KOPT-K1 (cell line): ENCODE measurements around the gene PANX2.
"Not testable (repeated sequence)": the region's sequence is repeated elsewhere in the genome, so short reads cannot be mapped to it uniquely, and the experiment has no call there.

Experiments
- H3K27ac ChIP-seq: fragments of 200-600 bp; sonication (generic); 2 replicates; pipeline ENCODE4 v1.5.1; 2016; ENCODE audit warnings: antibody characterized with exemption, mild to moderate bottlenecking, low read depth, low read length; ENCODE audit not compliant: poor library complexity, severe bottlenecking
- H3K36me3 ChIP-seq: fragments of 200-600 bp; sonication (generic); 2 replicates; pipeline ENCODE4 v1.5.1; 2017; ENCODE audit warnings: antibody characterized with exemption, mild to moderate bottlenecking, low read length, moderate library complexity; ENCODE audit not compliant: insufficient read depth
- H3K9me3 ChIP-seq: fragments of 200-600 bp; sonication (generic); 2 replicates; pipeline ENCODE4 v1.5.1; 2017; ENCODE audit warnings: antibody characterized with exemption, low read length, mild to moderate bottlenecking; ENCODE audit not compliant: insufficient read depth, poor library complexity, severe bottlenecking

Gene PANX2

DNA sequence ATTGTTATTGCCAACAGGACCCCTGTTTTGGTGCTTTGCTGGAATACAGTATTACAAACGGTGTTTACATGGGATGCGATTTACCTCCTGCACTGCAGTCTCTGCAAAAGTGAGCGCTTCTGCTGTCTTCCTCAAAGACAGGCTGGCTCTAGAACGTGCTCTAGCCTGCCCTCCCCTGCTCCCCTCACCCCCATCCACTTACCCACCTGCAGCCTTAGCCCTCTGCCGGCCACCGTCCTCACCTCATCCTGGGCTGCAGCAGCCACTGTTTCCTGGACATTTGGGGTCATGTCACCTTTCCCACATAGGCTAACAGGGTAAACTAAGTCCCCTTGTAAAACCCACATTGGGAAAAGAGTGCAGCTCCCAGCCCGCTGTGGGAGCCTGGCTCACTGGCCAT lies 9.6 kb upstream of the PANX2 start:
- H3K27ac ChIP-seq, result no peak overlapping the region
- no peaks in the 10 kb centered on the region for H3K36me3 ChIP-seq
- H3K9me3 ChIP-seq, result no peaks in the 10 kb centered on the region

DNA sequence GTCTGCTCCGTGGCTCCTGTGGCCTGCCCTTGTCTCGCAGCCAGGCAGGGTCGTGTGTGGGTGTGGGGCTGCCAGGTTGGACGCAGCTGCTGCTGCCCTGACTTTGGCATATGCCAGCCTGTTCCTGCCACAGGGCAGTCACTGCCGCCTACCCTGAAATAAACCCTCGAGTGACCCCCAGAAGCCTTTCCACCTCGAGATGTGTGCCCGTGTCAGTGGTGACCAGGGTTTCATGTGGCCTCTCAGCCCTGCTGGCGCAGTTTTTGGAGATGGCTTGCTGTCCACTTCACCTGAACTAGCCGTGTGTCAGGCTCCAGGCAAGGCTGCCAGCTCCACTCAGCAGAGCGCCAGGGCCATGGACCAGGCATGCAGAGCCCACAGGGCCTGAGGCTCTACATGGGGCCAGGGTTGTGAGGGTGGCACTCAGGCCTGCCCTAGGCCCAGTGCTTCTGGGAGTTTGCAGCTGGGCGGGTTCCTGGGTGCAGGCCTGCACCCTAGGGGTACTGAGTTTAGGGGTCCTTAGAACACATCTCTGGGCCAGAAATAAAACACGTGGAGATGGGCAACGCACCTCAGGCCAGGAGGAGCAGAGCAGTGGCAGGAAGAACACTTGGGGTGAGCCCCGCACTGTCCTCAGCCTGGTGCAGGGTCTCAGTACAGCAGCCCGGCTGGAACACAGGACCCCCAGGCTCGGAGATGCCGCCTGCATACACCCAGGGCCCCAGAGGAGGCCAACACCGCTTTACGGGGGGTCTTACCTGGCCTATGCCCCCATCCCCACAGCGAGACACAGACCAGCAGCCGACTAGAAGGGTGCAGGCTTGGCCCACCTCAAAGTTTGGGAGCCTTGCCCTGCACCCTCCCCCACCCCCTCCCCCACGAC lies 8.8 kb upstream of the PANX2 start:
- Histone ChIP-seq H3K27ac (no peak overlapping the region), H3K9me3 (no peaks in the 10 kb centered on the region), H3K36me3 (no peaks in the 10 kb centered on the region)

DNA sequence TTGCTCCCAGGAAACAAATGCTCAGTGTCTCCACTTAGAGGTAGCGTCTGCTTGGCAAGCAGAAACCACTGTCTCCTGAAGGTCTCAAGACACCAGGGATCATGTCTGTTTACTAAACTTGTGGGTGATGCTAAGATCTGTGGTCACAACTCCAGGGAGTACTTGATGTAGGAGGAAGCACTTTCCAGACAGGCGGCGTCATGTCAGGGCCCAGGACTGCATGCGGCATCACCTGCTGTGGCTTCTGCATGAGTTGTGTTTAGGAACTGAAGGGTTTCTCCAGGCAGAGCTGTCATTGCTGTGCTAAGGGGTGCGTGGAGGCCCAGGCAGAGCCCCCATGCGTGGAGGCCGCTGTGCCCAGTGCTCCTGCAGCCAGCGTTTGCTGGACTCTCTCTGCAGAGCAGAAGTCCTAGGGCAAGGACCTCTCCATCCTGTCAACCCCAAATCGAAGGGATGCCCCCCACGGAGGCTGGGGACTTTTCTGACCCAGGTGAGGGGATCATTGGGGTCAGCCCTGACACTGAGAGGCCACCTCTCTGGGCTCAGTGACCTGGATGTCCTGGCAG lies 8.1 kb upstream of the PANX2 start:
- Histone ChIP-seq H3K9me3 (no peaks in the 10 kb centered on the region), H3K27ac (no peak overlapping the region), H3K36me3 (no peaks in the 10 kb centered on the region)

DNA sequence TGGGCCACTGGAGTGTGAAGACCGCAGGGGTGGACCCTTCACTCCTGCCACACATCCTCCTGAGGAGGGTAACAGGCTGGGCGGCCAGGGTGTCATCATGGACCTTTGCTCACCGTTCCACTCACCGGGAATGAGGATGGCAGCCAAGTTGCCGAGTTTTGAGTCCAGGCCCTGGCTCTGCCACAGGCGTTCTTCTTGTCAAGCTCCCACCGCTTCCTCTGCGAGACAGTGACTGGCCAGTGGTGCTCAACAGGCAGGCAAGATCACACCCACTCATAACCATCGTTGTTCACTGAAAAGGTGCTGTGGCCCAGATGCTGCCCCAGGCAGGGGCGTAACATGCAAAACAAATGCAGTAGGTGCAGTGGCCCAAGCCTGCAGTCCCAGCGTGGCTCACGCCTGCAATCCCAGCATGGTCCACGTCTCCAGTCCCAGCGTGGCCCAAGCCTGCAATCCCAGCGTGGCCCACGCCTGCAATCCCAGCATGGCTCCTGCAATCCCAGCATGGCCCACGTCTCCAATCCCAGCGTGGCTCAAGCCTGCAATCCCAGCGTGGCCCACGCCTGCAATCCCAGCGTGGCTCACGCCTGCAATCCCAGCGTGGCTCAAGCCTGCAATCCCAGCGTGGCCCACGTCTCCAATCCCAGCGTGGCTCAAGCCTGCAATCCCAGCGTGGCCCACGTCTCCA lies 5.0 kb upstream of the PANX2 start:
- Histone ChIP-seq H3K9me3 (no peaks in the 10 kb centered on the region), H3K36me3 (no peaks in the 10 kb centered on the region), H3K27ac (no peak overlapping the region)

DNA sequence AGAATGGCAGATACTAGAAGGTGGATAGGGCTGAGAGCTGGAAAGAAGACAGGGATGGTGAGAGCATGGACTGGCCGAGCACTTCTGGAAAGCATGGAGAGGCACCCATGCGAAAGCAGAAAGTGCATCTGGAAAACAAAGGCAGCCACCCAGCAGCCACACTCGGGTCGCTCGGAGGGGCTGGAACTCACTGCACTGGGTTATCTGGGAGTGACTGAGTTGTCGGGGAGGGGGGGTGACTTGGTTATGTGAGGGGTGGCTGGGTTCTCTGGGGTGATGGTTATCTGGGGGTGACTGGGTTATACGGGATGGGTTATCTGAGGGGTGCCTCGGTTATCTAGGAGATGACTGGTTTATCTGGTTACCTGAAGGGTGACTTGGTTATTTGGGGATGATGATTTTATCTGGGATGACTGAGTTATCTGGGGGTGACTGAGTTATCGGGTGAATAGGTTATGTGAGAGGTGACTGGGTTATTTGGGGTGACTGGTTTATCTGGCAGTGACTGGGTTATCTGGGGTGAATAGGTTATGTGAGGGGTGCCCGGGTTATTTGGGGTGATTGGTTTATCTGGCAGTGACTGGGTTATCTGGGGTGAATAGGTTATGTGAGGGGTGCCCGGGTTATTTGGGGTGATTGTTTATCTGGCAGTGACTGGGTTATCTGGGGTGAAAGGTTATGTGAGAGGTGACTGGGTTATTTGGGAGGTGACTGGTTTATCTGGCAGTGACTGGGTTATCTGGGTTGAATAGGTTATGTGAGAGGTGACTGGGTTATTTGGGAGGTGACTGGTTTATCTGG lies 2.6 kb upstream of the PANX2 start:
- H3K36me3 ChIP-seq, result no peaks in the 10 kb centered on the region
- no peaks in the 10 kb centered on the region for H3K9me3 ChIP-seq
- H3K27ac ChIP-seq, result no peak overlapping the region

DNA sequence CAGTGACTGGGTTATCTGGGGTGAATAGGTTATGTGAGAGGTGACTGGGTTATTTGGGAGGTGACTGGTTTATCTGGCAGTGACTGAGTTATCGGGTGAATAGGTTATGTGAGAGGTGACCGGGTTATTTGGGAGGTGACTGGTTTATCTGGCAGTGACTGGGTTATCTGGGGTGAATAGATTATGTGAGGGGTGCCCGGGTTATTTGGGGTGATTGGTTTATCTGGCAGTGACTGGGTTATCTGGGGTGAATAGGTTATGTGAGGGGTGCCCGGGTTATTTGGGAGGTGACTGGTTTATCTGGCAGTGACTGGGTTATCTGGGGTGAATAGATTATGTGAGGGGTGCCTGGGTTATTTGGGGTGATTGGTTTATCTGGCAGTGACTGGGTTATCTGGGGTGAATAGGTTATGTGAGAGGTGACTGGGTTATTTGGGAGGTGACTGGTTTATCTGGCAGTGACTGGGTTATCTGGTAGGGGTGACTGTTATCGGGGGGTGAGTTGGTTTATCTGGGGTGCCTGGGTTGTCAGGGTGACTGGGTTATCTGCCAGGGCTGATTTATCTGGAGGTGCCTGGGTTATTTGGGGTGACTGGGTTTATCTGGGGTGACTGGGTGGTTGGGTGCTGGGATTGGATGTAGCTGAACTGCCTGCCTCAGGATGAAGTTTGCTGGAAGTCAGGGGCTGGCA lies 1.9 kb upstream of the PANX2 start:
- H3K36me3 ChIP-seq, H3K9me3 ChIP-seq, H3K27ac ChIP-seq: not testable (repeated sequence)

DNA sequence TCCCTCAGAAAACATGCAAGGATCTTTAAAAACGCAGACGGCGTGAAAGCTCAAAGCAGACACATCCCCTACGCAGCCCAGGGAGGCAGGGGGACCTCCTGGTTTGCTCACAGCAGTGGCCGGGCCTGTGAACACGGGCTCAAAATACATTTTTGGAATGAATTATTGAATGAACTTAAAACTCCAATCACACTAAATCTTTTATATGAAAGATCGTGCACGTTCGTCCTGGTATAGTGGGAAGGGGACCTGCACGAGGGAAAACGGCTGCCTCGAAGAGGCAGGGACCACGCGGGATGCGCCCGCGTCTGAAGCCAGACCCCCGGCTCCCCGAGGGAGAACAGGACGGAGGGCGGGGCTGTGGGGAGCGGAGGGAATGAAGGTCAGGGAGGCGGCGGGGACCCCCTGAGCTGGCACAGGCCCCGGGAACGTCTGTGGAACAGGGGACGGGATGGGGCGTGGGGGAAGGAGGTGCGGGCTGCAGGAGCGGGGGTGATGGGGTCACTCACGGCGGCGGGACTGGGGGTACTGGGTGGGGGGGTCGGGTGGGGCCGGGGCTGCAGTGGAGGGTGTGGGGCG lies 1.3 kb upstream of the PANX2 start:
- no peak overlapping the region for H3K27ac ChIP-seq
- H3K36me3 ChIP-seq, result no peaks in the 10 kb centered on the region
- no peaks in the 10 kb centered on the region for H3K9me3 ChIP-seq

DNA sequence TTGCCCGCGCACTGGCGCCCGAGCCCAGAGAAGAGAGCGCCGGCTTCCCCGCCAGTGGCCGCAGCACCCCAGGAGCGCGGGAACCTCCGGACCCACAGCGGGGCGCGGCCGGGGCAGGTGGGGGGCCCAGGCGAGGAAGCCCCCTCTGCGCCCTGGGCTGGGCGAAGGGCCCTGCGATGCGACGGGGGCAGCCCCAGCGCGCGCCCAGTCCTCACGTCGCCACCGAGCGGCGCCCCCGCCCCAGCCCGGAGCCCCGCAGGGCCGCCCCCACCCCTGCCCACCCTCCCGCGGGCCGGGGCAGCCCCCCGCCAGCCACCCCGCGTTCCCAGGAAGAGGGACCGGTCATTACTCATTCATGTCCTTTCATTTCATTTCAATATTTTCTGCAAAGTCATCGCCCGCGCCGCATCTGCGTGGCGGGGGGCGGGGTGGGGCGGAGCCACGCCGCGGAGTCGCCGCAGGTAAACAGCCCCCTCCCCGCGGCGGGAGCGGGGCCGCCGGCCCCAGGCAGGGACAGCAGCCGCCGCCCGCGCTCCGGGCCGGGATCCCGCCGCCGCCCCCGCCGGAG lies 673 bp upstream of the PANX2 start:
- H3K9me3 ChIP-seq, result no peaks in the 10 kb centered on the region
- no peak overlapping the region for H3K27ac ChIP-seq
- no peaks in the 10 kb centered on the region for H3K36me3 ChIP-seq

DNA sequence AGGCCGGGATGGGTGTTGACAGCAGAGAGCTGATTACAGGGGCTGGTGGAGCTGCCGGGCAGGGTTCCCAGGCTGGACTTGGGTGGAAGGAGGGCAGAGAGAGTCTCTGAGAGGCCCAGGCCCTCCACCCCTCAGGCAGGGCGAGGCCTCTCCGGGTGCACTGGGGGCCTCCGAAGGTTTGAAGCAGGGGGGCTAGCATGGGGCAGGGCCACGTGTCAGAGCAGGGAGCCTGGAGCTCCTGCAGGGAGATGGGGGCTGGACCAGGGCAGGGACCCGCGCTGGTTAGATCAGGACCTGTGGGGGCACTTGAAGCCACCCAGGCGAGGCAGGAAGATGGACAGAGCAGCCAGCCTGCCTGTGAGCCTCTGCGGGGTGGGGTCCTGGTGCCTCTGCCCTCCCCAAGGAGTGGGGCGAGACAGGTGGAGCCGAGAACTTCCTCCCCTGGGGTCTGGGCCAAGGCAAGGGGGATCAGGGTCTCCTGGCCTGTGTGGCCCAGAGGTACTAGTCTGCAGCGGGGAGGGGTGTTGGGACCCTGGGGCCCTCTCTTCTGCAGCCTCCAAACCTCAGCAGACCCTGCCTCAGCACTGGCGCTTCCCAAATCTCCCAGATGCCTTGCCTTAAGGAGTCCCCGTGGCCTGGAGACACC lies 911 bp downstream of the PANX2 start:
- H3K36me3 ChIP-seq, result no peaks in the 10 kb centered on the region
- no peaks in the 10 kb centered on the region for H3K9me3 ChIP-seq
- no peak overlapping the region for H3K27ac ChIP-seq

DNA sequence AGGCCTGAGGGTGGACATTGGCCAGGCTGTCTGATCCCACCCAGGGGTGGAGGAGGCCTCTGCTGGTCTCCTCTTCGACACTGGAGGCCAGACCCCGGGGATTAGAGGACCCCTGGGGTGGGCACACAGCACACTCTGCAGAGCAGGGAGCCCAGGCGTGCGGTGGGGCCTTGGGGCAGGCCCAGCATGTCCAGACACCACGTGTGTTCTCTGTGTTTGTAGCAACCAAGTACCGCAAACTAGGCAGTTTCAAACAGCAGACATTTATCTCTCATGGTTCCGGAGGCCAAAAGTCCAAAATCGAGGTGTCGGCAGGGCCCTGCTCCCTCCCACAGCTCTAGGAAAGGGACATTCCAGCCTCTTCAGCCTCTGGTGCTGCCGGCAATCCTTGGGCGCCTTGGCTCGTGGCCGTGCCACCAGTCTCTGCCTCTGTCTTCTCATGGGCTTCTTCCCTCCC lies 1.5 kb downstream of the PANX2 start:
- no peak overlapping the region for H3K27ac ChIP-seq
- H3K36me3 ChIP-seq, result no peaks in the 10 kb centered on the region
- H3K9me3 ChIP-seq, result no peaks in the 10 kb centered on the region

DNA sequence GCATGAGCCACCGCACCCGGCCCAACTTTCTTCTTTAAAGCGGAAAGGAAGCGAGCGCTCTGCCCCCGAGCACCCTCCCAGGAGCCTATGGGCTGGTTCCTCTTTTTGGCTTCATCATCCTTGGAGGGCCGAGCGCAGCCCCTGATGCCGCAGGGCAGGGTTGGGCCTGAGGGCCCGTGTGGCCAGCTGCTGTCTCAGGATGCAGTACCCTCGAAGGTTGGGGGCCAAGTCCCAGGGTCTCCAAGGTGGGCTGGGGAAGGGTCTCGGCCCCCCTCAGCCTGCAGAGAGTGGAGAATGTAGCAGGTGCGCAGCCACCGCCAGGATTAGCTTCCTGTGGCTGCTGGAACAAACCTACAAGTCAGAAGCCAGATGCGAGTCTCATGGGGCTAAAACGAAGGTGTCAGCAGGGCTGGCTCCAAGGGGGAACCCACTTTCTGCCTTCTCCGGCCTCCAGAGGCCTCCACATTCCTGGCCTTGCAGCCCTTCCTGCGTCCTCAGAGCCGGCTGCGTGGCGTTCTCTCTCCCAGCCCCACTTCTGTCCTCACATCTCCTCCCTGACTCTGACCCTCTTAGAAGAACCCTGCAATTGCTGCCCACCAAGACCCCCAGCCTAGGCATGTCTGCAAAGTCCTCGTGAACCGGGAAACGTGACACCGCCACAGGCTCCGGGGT lies 2.9 kb downstream of the PANX2 start:
- Histone ChIP-seq H3K36me3 (no peaks in the 10 kb centered on the region), H3K9me3 (no peaks in the 10 kb centered on the region), H3K27ac (no peak overlapping the region)

DNA sequence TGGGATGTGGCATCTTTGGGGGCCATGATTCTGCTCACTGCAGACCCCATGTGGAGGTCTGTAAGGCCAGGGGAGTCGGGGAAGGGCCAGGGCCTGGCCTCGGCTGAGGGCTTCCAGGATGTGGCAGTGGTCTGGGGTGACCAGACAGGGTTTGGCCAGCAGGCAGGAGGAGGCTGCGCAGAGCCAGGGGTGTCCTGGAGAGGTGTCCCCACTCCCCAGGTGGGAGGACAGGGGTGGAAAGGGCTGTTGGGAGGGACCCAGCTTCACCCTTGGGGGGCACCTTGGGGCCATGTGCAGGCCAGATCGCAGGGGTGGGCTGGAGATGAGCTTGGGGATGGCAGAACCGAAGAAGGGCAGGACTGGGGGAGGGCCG lies 3.4 kb downstream of the PANX2 start:
- no peak overlapping the region for H3K27ac ChIP-seq
- no peaks in the 10 kb centered on the region for H3K36me3 ChIP-seq

More for the DNA sequence above, 3.4 kb downstream of the PANX2 start:
- H3K9me3 ChIP-seq, result no peaks in the 10 kb centered on the region
